Panc1 (cell line): ENCODE measurements around the gene ARHGAP20. TPM values are rescaled to one million over a fixed set of nuclear protein-coding genes. Genes with fewer than 3 reads are reported as not detected.

Source experiments
- ATAC-seq: fragments of 200-7000 bp; cut with Tn5 transposase; 2 replicates; pipeline ENCODE4 v1.9.1; 2020; ENCODE audit warnings: mild to moderate bottlenecking, moderate library complexity
- BruUV-seq: library from RNA; stranded (reverse); fragments of 400-500 nt; replicated peaks from 2 replicates; lab custom pipeline; 2021; lab: Mats Ljungman, UMichigan
- CTCF ChIA-PET: fragments of 300-600 bp; sonication (Branson Sonifier 250); formaldehyde crosslinking; loops from one replicate; lab custom pipeline; 2022; ENCODE audit warnings: antibody characterized with exemption; lab: Charles Lee
- POLR2A ChIA-PET: fragments of 300-600 bp; sonication (Branson Sonifier 250); formaldehyde crosslinking; loops from one replicate; lab custom pipeline; 2022; ENCODE audit warnings: antibody characterized with exemption; lab: Charles Lee
- DNase-seq: peaks from one replicate; pipeline ENCODE4 v3.0.0-alpha.2; 2010; ENCODE audit warnings: low read depth, low spot score
- H3K27ac ChIP-seq: 2 replicates; pipeline ENCODE4 v1.5.1; 2011; ENCODE audit warnings: mild to moderate bottlenecking, low read length, inconsistent platforms
- H3K27me3 ChIP-seq: fragments of 200-500 bp; sonication (Bioruptor generic); 2 replicates; pipeline ENCODE4 v1.6.0; 2014; ENCODE audit warnings: low read length, inconsistent platforms; ENCODE audit not compliant: control insufficient read depth, insufficient read depth
- H3K36me3 ChIP-seq: fragments of 200-500 bp; sonication (Bioruptor generic); 2 replicates; pipeline ENCODE4 v1.5.1; 2014; ENCODE audit warnings: inconsistent platforms, mild to moderate bottlenecking, low read length, moderate library complexity; ENCODE audit not compliant: control insufficient read depth, insufficient read depth
- H3K4me1 ChIP-seq: 2 replicates; pipeline ENCODE4 v1.5.1; 2011; ENCODE audit warnings: inconsistent platforms, mild to moderate bottlenecking, low read length, moderate library complexity; ENCODE audit not compliant: control insufficient read depth, insufficient read depth
- H3K4me3 ChIP-seq, 2 experiments: 2 replicates each; pipeline ENCODE4 v1.5.1; 2011 to 2012; ENCODE audit warnings: low read depth in 2 of 2, low read length in 2 of 2, mild to moderate bottlenecking in 2 of 2, inconsistent platforms in 1 of 2, moderate library complexity in 1 of 2
- H3K9me3 ChIP-seq: fragments of 200-500 bp; sonication (Bioruptor generic); 2 replicates; pipeline ENCODE4 v1.5.1; 2014; ENCODE audit warnings: low read depth, mild to moderate bottlenecking, inconsistent platforms, low read length, moderate library complexity; ENCODE audit not compliant: control insufficient read depth, insufficient read depth
- CTCF ChIP-seq: fragments of 450-650 bp; IDR thresholded peaks from 2 replicates; pipeline ENCODE4 v1.5.1; 2017; ENCODE audit warnings: mild to moderate bottlenecking
- POLR2AphosphoS5 ChIP-seq: IDR thresholded peaks from 2 replicates; pipeline ENCODE4 v1.6.1; 2012; ENCODE audit warnings: mild to moderate bottlenecking, low read depth, low read length, moderate library complexity
- SIN3A ChIP-seq: IDR thresholded peaks from 2 replicates; pipeline ENCODE4 v1.6.1; 2012; ENCODE audit warnings: low read depth, mild to moderate bottlenecking, low read length, moderate library complexity, borderline replicate concordance; ENCODE audit not compliant: insufficient read depth
- TCF7L2 ChIP-seq: IDR thresholded peaks from 2 replicates; pipeline ENCODE4 v1.6.1; 2011; ENCODE audit warnings: mild to moderate bottlenecking, low read depth, low read length, inconsistent platforms
- in situ Hi-C: cut with HindIII; loops from 2 replicates; pipeline ENCODE4 v1.10.0; 2016; ENCODE audit warnings: low sequenced_read_pairs, low pct_unique_long_range_greater_than_20kb
- intact Hi-C: fragments of 100-400 bp; cut with micrococcal nuclease; formaldehyde crosslinking; loops from one replicate; pipeline ENCODE4 v1.10.0; 2022; ENCODE audit not compliant: unreplicated experiment
- total RNA-seq: library from RNA; stranded (reverse); gene quantifications from one replicate; pipeline ENCODE4 v1.2.1, GENCODE V29; 2021; ENCODE audit not compliant: unreplicated experiment
- TF ChIP-seq, protein P1 (sequence below), 2 experiments: IDR thresholded peaks; 2 replicates each; pipeline ENCODE4 v1.6.1; 2011 to 2012; ENCODE audit warnings: low read depth in 2 of 2, control low read depth in 1 of 2, low read length in 1 of 2, mild to moderate bottlenecking in 1 of 2, moderate library complexity in 1 of 2; ENCODE audit not compliant: insufficient read depth in 1 of 2

ARHGAP20 gene
- total RNA-seq, 1 experiment from 2014 or later = 0.05 TPM

DNA sequence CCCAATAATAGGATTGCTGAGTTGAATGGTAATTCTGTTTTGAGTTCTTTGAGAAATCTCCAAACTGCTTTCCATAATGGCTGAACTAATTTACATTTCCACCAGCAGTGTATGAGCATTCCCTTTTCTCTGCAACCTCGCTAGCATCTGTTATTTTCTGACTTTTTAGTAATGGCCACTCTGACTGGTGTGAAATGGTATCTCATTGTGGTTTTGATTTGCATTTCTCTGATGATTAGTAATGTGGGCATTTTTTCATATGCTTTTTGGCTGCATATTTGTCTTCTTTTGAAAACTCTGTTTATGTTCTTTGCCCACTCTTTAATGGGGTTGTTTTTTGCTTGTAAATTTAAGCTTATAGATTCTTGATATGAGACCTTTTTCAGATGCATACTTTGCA lies 185.1 kb downstream of the ARHGAP20 start:
- ChIA-PET CTCF (no interaction called here), POLR2A (no interaction called here)
- Histone ChIP-seq H3K27me3 (no peaks in the 10 kb centered on the region), H3K27ac (no peak overlapping the region), H3K36me3 (no peaks in the 10 kb centered on the region), H3K9me3 (no peaks in the 10 kb centered on the region), H3K4me1 (no peaks in the 10 kb centered on the region), H3K4me3 (no peak overlapping the region)
- TF ChIP-seq POLR2AphosphoS5 (no peak), CTCF (no peak), SIN3A (no peak), TCF7L2 (no peak)
- TF ChIP-seq, protein P1, sequence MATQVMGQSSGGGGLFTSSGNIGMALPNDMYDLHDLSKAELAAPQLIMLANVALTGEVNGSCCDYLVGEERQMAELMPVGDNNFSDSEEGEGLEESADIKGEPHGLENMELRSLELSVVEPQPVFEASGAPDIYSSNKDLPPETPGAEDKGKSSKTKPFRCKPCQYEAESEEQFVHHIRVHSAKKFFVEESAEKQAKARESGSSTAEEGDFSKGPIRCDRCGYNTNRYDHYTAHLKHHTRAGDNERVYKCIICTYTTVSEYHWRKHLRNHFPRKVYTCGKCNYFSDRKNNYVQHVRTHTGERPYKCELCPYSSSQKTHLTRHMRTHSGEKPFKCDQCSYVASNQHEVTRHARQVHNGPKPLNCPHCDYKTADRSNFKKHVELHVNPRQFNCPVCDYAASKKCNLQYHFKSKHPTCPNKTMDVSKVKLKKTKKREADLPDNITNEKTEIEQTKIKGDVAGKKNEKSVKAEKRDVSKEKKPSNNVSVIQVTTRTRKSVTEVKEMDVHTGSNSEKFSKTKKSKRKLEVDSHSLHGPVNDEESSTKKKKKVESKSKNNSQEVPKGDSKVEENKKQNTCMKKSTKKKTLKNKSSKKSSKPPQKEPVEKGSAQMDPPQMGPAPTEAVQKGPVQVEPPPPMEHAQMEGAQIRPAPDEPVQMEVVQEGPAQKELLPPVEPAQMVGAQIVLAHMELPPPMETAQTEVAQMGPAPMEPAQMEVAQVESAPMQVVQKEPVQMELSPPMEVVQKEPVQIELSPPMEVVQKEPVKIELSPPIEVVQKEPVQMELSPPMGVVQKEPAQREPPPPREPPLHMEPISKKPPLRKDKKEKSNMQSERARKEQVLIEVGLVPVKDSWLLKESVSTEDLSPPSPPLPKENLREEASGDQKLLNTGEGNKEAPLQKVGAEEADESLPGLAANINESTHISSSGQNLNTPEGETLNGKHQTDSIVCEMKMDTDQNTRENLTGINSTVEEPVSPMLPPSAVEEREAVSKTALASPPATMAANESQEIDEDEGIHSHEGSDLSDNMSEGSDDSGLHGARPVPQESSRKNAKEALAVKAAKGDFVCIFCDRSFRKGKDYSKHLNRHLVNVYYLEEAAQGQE (IDR thresholded peaks at IDR 0.05; ENCODE audit: insufficient read depth in 1 of 2, low read depth in 2 of 2, low read length in 1 of 2) = no peak
- ATAC-seq (no peak), DNase-seq (no peak)
- intact Hi-C loops = no loop called here
- in situ Hi-C loops = no loop called here
- no TSS peak for BruUV-seq
